Stimulated activated CD8-positive, alpha-beta memory T cell treated with anti-CD3 and anti-CD28 coated beads, Interleukin-12 subunit alpha, Interleukin-12 subunit beta, amount 100 ng/mL, for 4 hours (primary cell): Measurements from ENCODE around the gene ATG5.
"Not testable (repeated sequence)": the region's sequence is repeated elsewhere in the genome, so short reads cannot be mapped to it uniquely, and the experiment has no call there.

ENCODE experiments used
- DNase-seq: peaks from one replicate; pipeline ENCODE4 v3.0.0-alpha.2; 2020; ENCODE audit warnings: low read depth

ATG5 gene

GRCh38 chr6:106152952-106153351, 172.6 kb downstream of the ATG5 start:
- no peak for DNase-seq

GRCh38 chr6:106152476-106152875, 173.1 kb downstream of the ATG5 start:
- not testable (repeated sequence) for DNase-seq

DNA sequence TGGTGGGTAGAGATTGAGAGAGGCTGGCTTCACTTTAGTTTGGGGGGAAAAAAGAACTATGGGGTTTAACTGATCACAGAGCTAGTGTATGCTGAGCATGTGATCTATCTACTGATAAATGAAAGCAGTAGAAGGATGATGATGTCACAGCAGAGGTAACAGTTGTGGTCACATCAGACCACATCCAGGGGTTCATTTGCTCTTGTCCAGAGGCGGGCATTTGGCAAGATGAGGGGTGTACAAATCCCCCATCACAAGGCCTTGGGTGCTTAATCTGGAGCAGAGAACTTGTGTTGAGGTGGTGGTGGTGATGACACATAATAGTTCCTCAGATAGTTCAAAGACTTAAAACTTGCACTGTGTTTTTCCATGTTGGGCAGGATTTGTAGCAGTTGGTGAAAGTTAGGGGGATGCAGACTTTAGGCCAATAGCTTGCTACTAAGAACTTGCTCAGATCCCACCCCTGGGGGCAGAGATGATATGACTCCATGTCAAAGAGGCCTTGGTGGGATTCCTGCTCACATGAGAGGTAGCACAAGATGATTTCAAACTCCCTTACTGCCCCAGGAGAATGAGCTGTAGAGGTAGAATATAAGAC, 176.0 kb downstream of the ATG5 start:
- no peak for DNase-seq

- no peak for DNase-seq
Observed at GRCh38 chr6:106147476-106147875, 178.1 kb downstream of the ATG5 start.

DNA sequence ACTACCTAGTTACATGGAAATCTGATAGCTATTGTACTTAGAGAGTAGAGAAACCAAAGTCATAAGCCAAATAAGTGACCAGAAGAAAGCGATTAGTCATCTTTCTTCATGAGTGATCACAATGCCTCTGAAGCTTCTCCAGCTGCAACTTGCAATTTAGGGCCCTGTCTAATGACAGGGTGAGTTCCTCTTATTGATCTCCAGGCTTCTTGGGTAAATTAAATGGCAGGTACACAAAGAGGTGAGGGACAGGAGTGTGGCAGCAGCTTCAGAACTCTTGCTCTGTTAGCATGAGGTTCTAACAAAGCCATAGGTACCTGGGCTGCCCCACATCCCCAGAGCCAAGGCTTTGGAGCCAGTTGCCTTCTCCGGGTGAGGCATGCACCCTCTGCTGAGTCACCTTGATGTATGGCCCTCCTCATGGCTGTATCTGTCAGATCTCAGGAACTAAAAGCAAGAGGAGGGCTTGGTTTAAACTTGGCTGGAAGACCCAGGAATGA, 178.7 kb downstream of the ATG5 start:
- no peak for DNase-seq

GRCh38 chr6:106145741-106146227, 179.8 kb downstream of the ATG5 start:
- DNase-seq = no peak

GRCh38 chr6:106145144-106145543, 180.4 kb downstream of the ATG5 start:
- DNase-seq = no peak

GRCh38 chr6:106143665-106144064, 181.9 kb downstream of the ATG5 start:
- DNase-seq = no peak

DNA sequence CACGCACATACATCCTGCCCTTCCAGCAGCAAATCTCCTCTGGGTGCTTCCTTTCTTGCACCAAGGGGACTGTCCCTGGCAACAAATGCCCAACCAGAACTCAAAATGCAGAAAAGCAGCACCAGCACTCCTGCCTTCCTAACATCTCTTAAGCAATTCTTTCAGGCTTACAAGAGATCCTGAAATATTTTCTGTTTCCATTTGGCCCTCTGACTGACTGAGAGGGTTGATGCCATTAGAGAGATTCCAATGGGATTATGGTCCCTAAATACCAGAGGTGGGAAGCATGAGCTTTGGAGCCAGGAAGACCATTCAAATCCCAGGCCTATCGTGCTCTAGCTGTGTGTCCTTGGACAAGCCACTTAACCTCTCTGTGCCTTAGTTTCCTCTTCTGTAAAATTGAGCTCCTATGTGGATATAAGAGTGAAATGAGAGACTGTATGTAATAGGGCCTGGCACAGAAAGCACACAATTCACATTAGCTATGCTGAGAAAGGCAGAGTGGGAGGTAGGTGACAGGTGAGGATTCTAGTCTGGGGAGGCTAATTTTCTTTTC, 182.6 kb downstream of the ATG5 start:
- no peak for DNase-seq

- no peak for DNase-seq
Observed at GRCh38 chr6:106141441-106142237, 183.9 kb downstream of the ATG5 start.

- no peak for DNase-seq
Observed at GRCh38 chr6:106138151-106138550, 187.4 kb downstream of the ATG5 start.

DNA sequence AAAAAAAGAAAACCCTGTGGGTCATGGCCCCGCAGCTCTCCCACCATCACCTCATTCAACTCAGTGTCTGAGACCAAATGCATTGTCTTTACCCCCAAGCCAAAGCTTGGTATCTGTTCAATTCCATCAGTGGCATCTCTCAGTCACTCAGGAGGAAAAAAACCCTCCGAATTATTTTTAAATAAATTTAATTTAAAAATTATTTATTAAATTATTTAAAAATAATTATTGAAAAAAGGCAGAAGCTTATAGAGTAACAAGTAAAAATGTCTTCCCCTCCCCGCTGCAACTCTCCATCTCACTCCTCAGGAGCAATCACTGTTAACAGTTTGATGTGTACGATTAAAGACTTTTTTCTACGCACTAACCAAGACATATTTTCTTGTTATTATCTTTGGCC, 188.7 kb downstream of the ATG5 start:
- DNase-seq = no peak

DNA sequence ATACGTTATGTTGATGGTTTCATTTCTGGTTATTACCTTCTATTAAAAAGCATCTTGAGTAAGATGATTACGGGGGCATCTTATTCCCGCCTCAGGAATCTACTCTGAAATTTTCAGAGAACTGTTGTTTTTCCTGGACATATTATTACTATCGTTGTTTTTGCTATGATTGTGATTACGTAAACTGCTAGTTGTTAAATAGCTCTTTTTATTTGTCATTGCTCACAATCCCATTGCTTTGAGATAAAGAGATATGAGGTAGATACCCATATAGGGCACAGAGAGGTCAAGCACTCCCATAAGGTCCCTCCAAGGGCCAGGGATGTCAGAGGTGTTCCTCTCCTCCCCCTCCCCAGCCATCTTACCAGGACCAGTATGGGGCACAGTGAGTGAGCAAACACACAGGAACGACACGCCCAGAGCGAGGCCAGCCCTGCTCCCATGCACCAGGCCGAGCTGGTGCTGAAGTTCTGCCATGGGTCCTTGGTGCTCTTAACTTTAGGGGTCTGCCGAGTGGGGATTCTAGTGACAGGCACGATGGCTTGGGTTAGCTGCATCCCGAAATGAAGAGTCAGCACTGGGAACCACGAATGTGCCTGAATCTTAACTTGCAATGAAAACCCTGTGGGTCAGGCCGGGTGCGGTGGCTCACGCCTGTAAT, 189.5 kb downstream of the ATG5 start:
- DNase-seq = no peak

DNA sequence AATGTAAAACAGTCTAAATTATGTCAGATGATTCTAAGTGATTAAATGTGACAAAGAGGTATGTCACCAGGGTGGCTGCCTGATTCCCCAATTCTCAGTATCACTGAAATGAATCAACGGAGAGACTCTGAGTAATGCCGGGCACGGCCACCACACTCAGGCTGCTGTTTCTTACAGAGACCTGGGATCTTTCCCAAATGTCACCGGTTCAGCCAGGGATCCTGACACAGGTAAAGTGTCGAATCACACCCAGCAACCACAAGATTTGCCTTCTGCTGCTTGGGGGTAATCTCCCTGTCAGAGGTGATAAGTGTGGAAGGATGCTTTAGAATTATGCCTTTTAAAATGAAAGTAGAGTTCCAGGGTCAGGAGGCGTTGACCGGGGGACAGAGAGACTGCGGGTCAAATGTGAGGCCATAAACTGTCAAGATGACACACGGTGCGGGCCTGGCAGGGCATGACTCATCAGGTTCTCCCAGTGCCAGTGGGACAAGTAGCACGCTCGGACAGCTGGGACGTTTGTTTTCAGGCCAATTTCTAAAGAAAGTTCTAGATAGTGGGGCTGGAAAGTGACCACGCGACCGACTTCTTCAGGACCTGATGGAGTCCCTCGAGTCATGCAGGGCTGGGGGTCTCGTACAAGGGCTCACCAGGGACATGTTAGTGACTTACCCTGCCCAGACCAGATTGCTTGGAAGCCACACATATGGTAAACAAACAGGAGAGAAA, 190.5 kb downstream of the ATG5 start:
- no peak for DNase-seq
